HG02571 (cell line): ENCODE results near the gene UBA1.
"Not testable (repeated sequence)": the region's sequence is repeated elsewhere in the genome, so short reads cannot be mapped to it uniquely, and the experiment has no call there.

ENCODE experiments used
- ATAC-seq: cut with Tn5 transposase; IDR thresholded peaks from one replicate; pipeline ENCODE4 v1.9.1; 2021; ENCODE audit warnings: mild to moderate bottlenecking, moderate library complexity; ENCODE audit not compliant: unreplicated experiment

UBA1 gene

GRCh38 chrX:47247999-47248320, 54.3 kb downstream of the UBA1 start:
- ATAC-seq = no peak

- no peak for ATAC-seq
Measured at GRCh38 chrX:47248576-47248975, 54.9 kb downstream of the UBA1 start.

GRCh38 chrX:47250017-47250347, 56.4 kb downstream of the UBA1 start:
- no peak for ATAC-seq

- ATAC-seq = not testable (repeated sequence)
Measured at GRCh38 chrX:47257620-47258019, 64.0 kb downstream of the UBA1 start.
